ENCODE data around the gene ZNF57.
"Not testable (repeated sequence)": the region's sequence is repeated elsewhere in the genome, so short reads cannot be mapped to it uniquely, and the experiment has no call there.

The ZNF57 gene

GRCh38 chr19:2963122-2963521 is 62.4 kb downstream of the ZNF57 start:
- DNase-seq (ENCODE audit: low read depth): no peak
- H3K4me3 ChIP-seq (ENCODE audit: low read length): no peak overlapping the region
- H3K36me3 ChIP-seq (ENCODE audit: control insufficient read depth, insufficient read depth, low read length, severe bottlenecking): no peaks in the 10 kb centered on the region
- H3K4me1 ChIP-seq (ENCODE audit: control insufficient read depth, insufficient read depth, low read length): peaks cover under 1% of the 10 kb centered on the region
- H3K9ac ChIP-seq (ENCODE audit: low read length): no peak overlapping the region
- H3K9me3 ChIP-seq (ENCODE audit: control insufficient read depth, low read length): no peaks in the 10 kb centered on the region
- no peaks in the 10 kb centered on the region for H3K27me3 ChIP-seq (replicated peaks; ENCODE audit: control insufficient read depth, insufficient read depth, low read length)

- not testable (repeated sequence) for H3K9me3 ChIP-seq (ENCODE audit: control insufficient read depth, low read length)
Measured at GRCh38 chr19:2963631-2964030, 62.9 kb downstream of the ZNF57 start.

GRCh38 chr19:2964874-2965273 is 64.1 kb downstream of the ZNF57 start:
- Histone ChIP-seq H3K9me3 (ENCODE audit: control insufficient read depth, low read length) (no peaks in the 10 kb centered on the region), H3K9ac (ENCODE audit: low read length) (no peak overlapping the region), H3K4me3 (ENCODE audit: low read length) (no peak overlapping the region), H3K36me3 (ENCODE audit: control insufficient read depth, insufficient read depth, low read length, severe bottlenecking) (no peaks in the 10 kb centered on the region), H3K4me1 (ENCODE audit: control insufficient read depth, insufficient read depth, low read length) (peaks cover 13% of the 10 kb centered on the region), H3K27me3 (replicated peaks; ENCODE audit: control insufficient read depth, insufficient read depth, low read length) (no peaks in the 10 kb centered on the region)
- DNase-seq (ENCODE audit: low read depth): no peak

More at GRCh38 chr19:2963631-2964030, 62.9 kb downstream of the ZNF57 start:
- DNase-seq (ENCODE audit: low read depth); H3K4me3 ChIP-seq (ENCODE audit: low read length); H3K27me3 ChIP-seq (replicated peaks; ENCODE audit: control insufficient read depth, insufficient read depth, low read length); H3K9ac ChIP-seq (ENCODE audit: low read length); H3K4me1 ChIP-seq (ENCODE audit: control insufficient read depth, insufficient read depth, low read length); H3K36me3 ChIP-seq (ENCODE audit: control insufficient read depth, insufficient read depth, low read length, severe bottlenecking): not testable (repeated sequence)

GRCh38 chr19:2967972-2968371 is 67.2 kb downstream of the ZNF57 start:
- no peaks in the 10 kb centered on the region for H3K36me3 ChIP-seq (ENCODE audit: control insufficient read depth, insufficient read depth, low read length, severe bottlenecking)

More at GRCh38 chr19:2967972-2968371, 67.2 kb downstream of the ZNF57 start:
- DNase-seq (ENCODE audit: low read depth): no peak
- Histone ChIP-seq H3K4me1 (ENCODE audit: control insufficient read depth, insufficient read depth, low read length) (peaks cover 38% of the 10 kb centered on the region), H3K27me3 (replicated peaks; ENCODE audit: control insufficient read depth, insufficient read depth, low read length) (no peaks in the 10 kb centered on the region), H3K9me3 (ENCODE audit: control insufficient read depth, low read length) (no peaks in the 10 kb centered on the region), H3K9ac (ENCODE audit: low read length) (no peak overlapping the region), H3K4me3 (ENCODE audit: low read length) (no peak overlapping the region)

Data from adipocyte (in vitro differentiated cells).